WTC11 (cell line): ENCODE results near the gene PURB. TPM values are rescaled to one million over a fixed set of nuclear protein-coding genes. Genes with fewer than 3 reads are reported as not detected.
A peak's percentile ranks its signal among the peaks of the same experiment; 100 is the strongest.

ENCODE experiments used
- ATAC-seq: fragments of 200-7000 bp; cut with Tn5 transposase; 2 replicates; pipeline ENCODE4 v1.10.0; 2021; ENCODE audit warnings: mild to moderate bottlenecking, moderate library complexity
- Bru-seq: library from RNA; stranded (reverse); fragments of 400-500 nt; gene quantifications from one replicate; lab custom pipeline; 2021; lab: Mats Ljungman, UMichigan
- CTCF ChIA-PET: fragments of 300-600 bp; sonication (Branson Sonifier 250); formaldehyde crosslinking; loops from one replicate; lab custom pipeline; 2021; ENCODE audit warnings: antibody characterized with exemption; lab: Charles Lee
- POLR2A ChIA-PET: fragments of 350-600 bp; sonication (Branson Sonifier 250); formaldehyde crosslinking; loops from one replicate; lab custom pipeline; 2021; ENCODE audit warnings: antibody characterized with exemption; lab: Charles Lee
- DNase-seq: peaks from one replicate; pipeline ENCODE4 v3.0.0; 2021; ENCODE audit warnings: low spot score
- H3K27ac Mint-ChIP-seq: 2 replicates; pipeline ENCODE4 v1.8.0; 2021; ENCODE audit warnings: mixed read lengths
- H3K27me3 Mint-ChIP-seq: 2 replicates; pipeline ENCODE4 v1.8.0; 2021; ENCODE audit warnings: low read depth, mild to moderate bottlenecking, moderate library complexity, mixed read lengths
- H3K36me3 Mint-ChIP-seq: 2 replicates; pipeline ENCODE4 v1.8.0; 2021; ENCODE audit warnings: mixed read lengths
- H3K4me1 Mint-ChIP-seq: 2 replicates; pipeline ENCODE4 v1.8.0; 2022; ENCODE audit warnings: mixed read lengths
- H3K4me3 Mint-ChIP-seq: 2 replicates; pipeline ENCODE4 v1.8.0; 2021; ENCODE audit warnings: mild to moderate bottlenecking, moderate library complexity, mixed read lengths
- H3K9me3 Mint-ChIP-seq: 2 replicates; pipeline ENCODE4 v1.8.0; 2021; ENCODE audit warnings: mixed read lengths
- ARID4B ChIP-seq: sonication (generic); formaldehyde crosslinking; IDR thresholded peaks from 2 replicates; pipeline ENCODE4 v1.8.0; 2023; ENCODE audit warnings: missing genetic modification reagents, mild to moderate bottlenecking, borderline replicate concordance
- ATF1 ChIP-seq: sonication (generic); formaldehyde crosslinking; IDR thresholded peaks from 2 replicates; pipeline ENCODE4 v1.8.1; 2023; ENCODE audit warnings: mild to moderate bottlenecking, moderate library complexity, missing genetic modification reagents
- E2F4 ChIP-seq: sonication (generic); formaldehyde crosslinking; IDR thresholded peaks from 2 replicates; pipeline ENCODE4 v1.8.1; 2022; ENCODE audit warnings: low read depth, mild to moderate bottlenecking, moderate library complexity, missing genetic modification reagents, borderline replicate concordance
- E2F5 ChIP-seq: sonication (generic); formaldehyde crosslinking; IDR thresholded peaks from 2 replicates; pipeline ENCODE4 v1.8.1; 2022; ENCODE audit warnings: mild to moderate bottlenecking, moderate library complexity, missing genetic modification reagents
- ELF4 ChIP-seq: sonication (generic); formaldehyde crosslinking; IDR thresholded peaks from 2 replicates; pipeline ENCODE4 v1.8.1; 2022; ENCODE audit warnings: low read depth, mild to moderate bottlenecking, moderate library complexity, missing genetic modification reagents
- EMX1 ChIP-seq: fragments of 250-450 bp; sonication (Bioruptor Pico); IDR thresholded peaks from 2 replicates; pipeline ENCODE4 v1.8.0; 2021; ENCODE audit warnings: mild to moderate bottlenecking
- ESRRA ChIP-seq: sonication (generic); formaldehyde crosslinking; IDR thresholded peaks from 2 replicates; pipeline ENCODE4 v1.8.1; 2022; ENCODE audit warnings: mild to moderate bottlenecking, missing genetic modification reagents, borderline replicate concordance
- FOXP1 ChIP-seq: sonication (generic); formaldehyde crosslinking; IDR thresholded peaks from 2 replicates; pipeline ENCODE4 v1.8.0; 2022; ENCODE audit warnings: missing genetic modification reagents, mild to moderate bottlenecking, moderate library complexity, borderline replicate concordance
- FOXP4 ChIP-seq: sonication (generic); formaldehyde crosslinking; IDR thresholded peaks from 2 replicates; pipeline ENCODE4 v1.8.0; 2022; ENCODE audit warnings: mild to moderate bottlenecking, missing genetic modification reagents
- GABPB1 ChIP-seq: sonication (generic); formaldehyde crosslinking; IDR thresholded peaks from 2 replicates; pipeline ENCODE4 v1.8.1; 2023; ENCODE audit warnings: mild to moderate bottlenecking, missing genetic modification reagents
- GTF2I ChIP-seq: fragments of 250-450 bp; sonication (Bioruptor Pico); conservative IDR thresholded peaks from 2 replicates; pipeline ENCODE4 v1.4.0; 2021; ENCODE audit warnings: mild to moderate bottlenecking
- JAZF1 ChIP-seq: fragments of 250-450 bp; sonication (Bioruptor Pico); IDR thresholded peaks from 2 replicates; pipeline ENCODE4 v1.9.0; 2021; ENCODE audit warnings: moderate library complexity, mild to moderate bottlenecking, inconsistent platforms
- JUN ChIP-seq: sonication (generic); formaldehyde crosslinking; IDR thresholded peaks from 2 replicates; pipeline ENCODE4 v1.8.0; 2023; ENCODE audit warnings: mild to moderate bottlenecking, missing genetic modification reagents
- KAT7 ChIP-seq: sonication (generic); formaldehyde crosslinking; IDR thresholded peaks from 2 replicates; pipeline ENCODE4 v1.8.1; 2023; ENCODE audit warnings: missing genetic modification reagents, mild to moderate bottlenecking, borderline replicate concordance
- MYBL2 ChIP-seq: sonication (generic); formaldehyde crosslinking; IDR thresholded peaks from 2 replicates; pipeline ENCODE4 v1.8.1; 2023; ENCODE audit warnings: mild to moderate bottlenecking, moderate library complexity, missing genetic modification reagents
- NFE2L1 ChIP-seq: sonication (generic); formaldehyde crosslinking; IDR thresholded peaks from 2 replicates; pipeline ENCODE4 v1.8.1; 2023; ENCODE audit warnings: missing genetic modification reagents
- NR2C2 ChIP-seq: sonication (generic); formaldehyde crosslinking; IDR thresholded peaks from 2 replicates; pipeline ENCODE4 v1.8.0; 2022; ENCODE audit warnings: mild to moderate bottlenecking, missing genetic modification reagents
- TCF7 ChIP-seq: sonication (generic); formaldehyde crosslinking; IDR thresholded peaks from 2 replicates; pipeline ENCODE4 v1.8.0; 2022; ENCODE audit warnings: mild to moderate bottlenecking, low read depth, missing genetic modification reagents, moderate library complexity
- TP53 ChIP-seq: sonication (generic); formaldehyde crosslinking; IDR thresholded peaks from 2 replicates; pipeline ENCODE4 v1.8.1; 2023; ENCODE audit warnings: mild to moderate bottlenecking, missing genetic modification reagents
- USF1 ChIP-seq: sonication (generic); formaldehyde crosslinking; IDR thresholded peaks from 2 replicates; pipeline ENCODE4 v1.8.0; 2022; ENCODE audit warnings: mild to moderate bottlenecking, missing genetic modification reagents
- ZNF138 ChIP-seq: sonication (generic); formaldehyde crosslinking; conservative IDR thresholded peaks from 2 replicates; pipeline ENCODE4 v1.8.1; 2022; ENCODE audit warnings: mild to moderate bottlenecking, moderate library complexity, missing genetic modification reagents
- ZNF219 ChIP-seq: sonication (generic); formaldehyde crosslinking; IDR thresholded peaks from 2 replicates; pipeline ENCODE4 v1.8.0; 2023; ENCODE audit warnings: missing genetic modification reagents, mild to moderate bottlenecking, borderline replicate concordance
- ZNF396 ChIP-seq: fragments of 250-450 bp; sonication (Bioruptor Pico); IDR thresholded peaks from 2 replicates; pipeline ENCODE4 v1.8.0; 2021; ENCODE audit warnings: mild to moderate bottlenecking, moderate library complexity, borderline replicate concordance
- ZNF512 ChIP-seq: sonication (generic); formaldehyde crosslinking; IDR thresholded peaks from 2 replicates; pipeline ENCODE4 v1.8.1; 2022; ENCODE audit warnings: missing genetic modification reagents, borderline replicate concordance
- long read RNA-seq, 3 experiments: library from RNA in 1 of 3; library from capped mRNA in 1 of 3; library from polyadenylated mRNA in 1 of 3; unstranded in 2 of 3; stranded (forward) in 1 of 3; transcript quantifications; one replicate each; pipeline ENCODE4 v2.0.0, GENCODE V29; 2021
- total RNA-seq: library from RNA; stranded (reverse); gene quantifications from 3 replicates; pipeline ENCODE4 v1.2.3, GENCODE V29; 2021

Gene PURB
- 22.0 to 22.5 TPM (median 22.1 TPM) in 3 replicates for total RNA-seq
- percentile 97 among the genes with signal in this experiment for Bru-seq, nascent RNA
- long read RNA-seq, experiment 1, full-length matches to known transcripts = 97 of 97 reads
- long read RNA-seq, experiment 1, partial matches to known transcripts = 0 of 97 reads
- long read RNA-seq, experiment 1, other reads (novel, unspliced or antisense) = 0 of 97 reads
- long read RNA-seq, experiment 2, full-length matches to known transcripts = 51 of 51 reads
- long read RNA-seq, experiment 2, partial matches to known transcripts = 0 of 51 reads
- long read RNA-seq, experiment 2, other reads (novel, unspliced or antisense) = 0 of 51 reads
- long read RNA-seq, experiment 3, full-length matches to known transcripts = 3 of 3 reads
- long read RNA-seq, experiment 3, partial matches to known transcripts = 0 of 3 reads
- long read RNA-seq, experiment 3, other reads (novel, unspliced or antisense) = 0 of 3 reads

- Mint-ChIP-seq H3K27me3 (no peaks in the 10 kb centered on the region), H3K4me3 (peak within 1 kb of the TSS; percentile 95), H3K27ac (peak within 1 kb of the TSS; percentile 99), H3K36me3 (peaks cover 15% of the 10 kb centered on the region), H3K4me1 (peaks cover 38% of the 10 kb centered on the region), H3K9me3 (no peaks in the 10 kb centered on the region)
- CTCF ChIA-PET = interaction anchor here (1.2 to 2.3 kb wide), 3 partner anchors 29 to 38 kb away, joined by 5 to 8 read pairs (median 6); partner anchors contain the start of gene H2AZ2
- DNase-seq (peak; percentile 90), ATAC-seq (peak; percentile 88)
- POLR2A ChIA-PET = interaction anchor here (0.6 to 1.7 kb wide), 7 partner anchors 9 to 312 kb away, joined by 3 to 7 read pairs (median 5); partner anchors contain the start of genes DDX56, H2AZ2 and TBRG4
- TF ChIP-seq ESRRA (CRISPR knock-in tag) (0 out of 2 replicates have a peak, but pooled peaks have one; percentile 39), TP53 (CRISPR knock-in tag) (no peak), JAZF1 (CRISPR knock-in tag) (no peak), ELF4 (CRISPR knock-in tag) (no peak), MYBL2 (CRISPR knock-in tag) (peak; percentile 41; the same call in 1 of the 2 replicates), KAT7 (CRISPR knock-in tag) (no peak), ATF1 (CRISPR knock-in tag) (peak; percentile 92), EMX1 (CRISPR knock-in tag) (no peak), NR2C2 (CRISPR knock-in tag) (no peak), FOXP1 (peak; percentile 81), GABPB1 (peak; percentile 77), ZNF219 (CRISPR knock-in tag) (no peak), ARID4B (CRISPR knock-in tag) (0 out of 2 replicates have a peak, but pooled peaks have one; percentile 12), GTF2I (CRISPR knock-in tag) (no peak), JUN (CRISPR knock-in tag) (no peak), E2F4 (CRISPR knock-in tag) (peak; percentile 73; the same call in 1 of the 2 replicates), ZNF138 (CRISPR knock-in tag) (no peak), USF1 (CRISPR knock-in tag) (no peak), ZNF396 (CRISPR knock-in tag) (no peak), TCF7 (CRISPR knock-in tag) (no peak), FOXP4 (CRISPR knock-in tag) (peak; percentile 50; the same call in 1 of the 2 replicates), E2F5 (CRISPR knock-in tag) (peak; percentile 91), NFE2L1 (CRISPR knock-in tag) (peak; percentile 80), ZNF512 (no peak)
Observed at GRCh38 chr7:44885394-44886317, at the start of gene PURB. Gene PURB, minus strand, starts transcription at chr7:44885530. Its CDS starts 182 bp downstream, at chr7:44885348.
